ENCODE measurements around the gene TNRC6A. TPM values are rescaled to one million over a fixed set of nuclear protein-coding genes. Genes with fewer than 3 reads are reported as not detected.
A peak's percentile ranks its signal among the peaks of the same experiment; 100 is the strongest.

The TNRC6A gene
- total RNA-seq, 1 donor from 2014 or later: 17.5 TPM

- Histone ChIP-seq H3K36me3 (ENCODE audit: control insufficient read depth, insufficient read depth, low read length) (no peaks in the 10 kb centered on the region), H3K4me3 (ENCODE audit: low read depth, low read length) (no peak overlapping the region), H3K27me3 (ENCODE audit: control insufficient read depth, insufficient read depth, low read length) (no peaks in the 10 kb centered on the region)
- no peak for TF ChIP-seq CTCF (IDR thresholded peaks at IDR 0.05; ENCODE audit: insufficient read depth, low read length, poor library complexity, severe bottlenecking)
- DNase-seq (ENCODE audit: low read depth): no peak
Observed at GRCh38 chr16:24789881-24790280, 60.4 kb downstream of the TNRC6A start.

GRCh38 chr16:24800586-24800985 lies 71.1 kb downstream of the TNRC6A start:
- DNase-seq (ENCODE audit: low read depth): peak; percentile 39
- TF ChIP-seq CTCF (IDR thresholded peaks at IDR 0.05; ENCODE audit: insufficient read depth, low read length, poor library complexity, severe bottlenecking): no peak
- no peaks in the 10 kb centered on the region for H3K27me3 ChIP-seq (ENCODE audit: control insufficient read depth, insufficient read depth, low read length)
- H3K4me3 ChIP-seq (ENCODE audit: low read depth, low read length): no peak overlapping the region
- peaks cover 10% of the 10 kb centered on the region for H3K36me3 ChIP-seq (ENCODE audit: control insufficient read depth, insufficient read depth, low read length)

- H3K27me3 ChIP-seq (ENCODE audit: control insufficient read depth, insufficient read depth, low read length): no peaks in the 10 kb centered on the region
- TF ChIP-seq CTCF (IDR thresholded peaks at IDR 0.05; ENCODE audit: insufficient read depth, low read length, poor library complexity, severe bottlenecking): no peak
- H3K36me3 ChIP-seq (ENCODE audit: control insufficient read depth, insufficient read depth, low read length): peaks cover 12% of the 10 kb centered on the region
- no peak overlapping the region for H3K4me3 ChIP-seq (ENCODE audit: low read depth, low read length)
- DNase-seq (ENCODE audit: low read depth): no peak
Observed at GRCh38 chr16:24801761-24802302, 72.4 kb downstream of the TNRC6A start.

- Histone ChIP-seq H3K27me3 (ENCODE audit: control insufficient read depth, insufficient read depth, low read length) (no peaks in the 10 kb centered on the region), H3K4me3 (ENCODE audit: low read depth, low read length) (no peak overlapping the region), H3K36me3 (ENCODE audit: control insufficient read depth, insufficient read depth, low read length) (peaks cover 8% of the 10 kb centered on the region)
- TF ChIP-seq CTCF (IDR thresholded peaks at IDR 0.05; ENCODE audit: insufficient read depth, low read length, poor library complexity, severe bottlenecking): no peak
- DNase-seq (ENCODE audit: low read depth): no peak
Observed at GRCh38 chr16:24805484-24805883, 76.0 kb downstream of the TNRC6A start.

- Histone ChIP-seq H3K36me3 (ENCODE audit: control insufficient read depth, insufficient read depth, low read length) (peaks cover 7% of the 10 kb centered on the region), H3K27me3 (ENCODE audit: control insufficient read depth, insufficient read depth, low read length) (no peaks in the 10 kb centered on the region), H3K4me3 (ENCODE audit: low read depth, low read length) (no peak overlapping the region)
- no peak for TF ChIP-seq CTCF (IDR thresholded peaks at IDR 0.05; ENCODE audit: insufficient read depth, low read length, poor library complexity, severe bottlenecking)
- DNase-seq (ENCODE audit: low read depth): no peak
Observed at GRCh38 chr16:24807301-24807700, 77.8 kb downstream of the TNRC6A start.
